ENCODE measurements around the gene DHTKD1. TPM values are rescaled to one million over a fixed set of nuclear protein-coding genes. Genes with fewer than 3 reads are reported as not detected.

The DHTKD1 gene
- 22.2 TPM for total RNA-seq
- long read RNA-seq, full-length matches to known transcripts, result 30 of 46 reads
- long read RNA-seq, partial matches to known transcripts, result 8 of 46 reads
- long read RNA-seq, other reads (novel, unspliced or antisense), result 8 of 46 reads

DNA sequence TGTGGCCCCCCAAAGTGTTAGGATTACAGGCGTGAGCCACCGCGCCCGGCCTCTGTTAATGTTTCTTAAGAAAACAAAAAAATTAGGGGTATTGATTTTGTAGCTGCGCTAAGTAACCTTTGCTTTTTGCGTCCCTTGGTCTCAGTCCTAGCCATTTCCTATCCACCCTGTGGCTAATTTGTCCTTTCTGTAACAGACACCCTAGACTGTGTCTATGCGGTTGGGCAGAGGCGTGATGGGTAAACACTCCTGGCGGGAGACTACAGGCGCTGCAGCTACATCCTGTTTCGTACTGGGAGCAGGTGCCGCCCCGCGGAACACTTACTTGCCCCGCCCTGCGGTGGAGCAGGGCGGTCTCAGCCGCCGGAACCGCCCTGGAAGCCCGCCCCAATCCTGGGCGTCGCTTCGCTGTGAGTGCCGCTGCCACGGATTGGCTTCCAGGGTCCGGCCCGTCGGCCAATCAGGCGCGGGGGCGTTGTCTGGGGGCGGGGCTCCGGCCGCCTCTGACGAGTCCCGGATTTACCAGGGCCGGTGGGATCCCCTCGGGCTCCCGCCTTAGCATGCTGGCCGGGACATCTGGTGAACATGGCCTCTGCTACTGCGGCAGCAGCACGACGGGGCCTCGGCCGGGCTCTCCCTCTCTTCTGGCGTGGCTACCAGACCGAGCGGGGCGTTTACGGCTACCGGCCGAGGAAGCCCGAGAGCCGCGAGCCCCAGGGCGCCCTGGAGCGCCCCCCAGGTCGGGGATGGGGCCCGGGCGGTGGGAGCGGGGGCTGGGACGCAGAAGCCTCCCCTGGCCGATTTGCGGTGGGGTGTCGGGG lies at the start of gene DHTKD1:
TSS of gene DHTKD1 (plus strand) at position 506 of the 821 bp plus-strand sequence. CDS start at position 586, 80 bp downstream.
- intact Hi-C loops (cut with micrococcal nuclease), result no loop called here
- peak; percentile 99 for DNase-seq
- peak; percentile 99 for ATAC-seq

GRCh38 chr10:12019283-12019971 lies 49.3 kb upstream of the DHTKD1 start:
- intact Hi-C loops (cut with micrococcal nuclease), result no loop called here
- DNase-seq (no peak), ATAC-seq (no peak)

DNA sequence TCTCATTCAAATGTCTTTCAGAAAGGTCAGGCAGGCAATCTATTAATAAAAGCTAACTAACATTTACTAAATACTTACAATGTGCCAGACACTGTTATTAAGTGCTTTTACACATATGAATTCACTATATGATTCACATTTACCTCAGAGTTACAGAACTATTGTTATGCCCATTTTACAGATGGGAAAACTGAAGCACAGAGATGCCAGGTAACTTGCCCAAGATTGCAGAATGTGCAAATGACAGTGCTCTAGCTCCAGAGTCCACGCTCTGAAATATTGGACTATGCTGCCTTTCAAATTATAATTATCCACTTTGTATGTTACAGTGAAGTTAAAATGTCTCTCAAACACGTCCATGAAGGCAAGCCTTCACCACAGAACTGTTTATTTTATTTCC lies 48.2 kb upstream of the DHTKD1 start:
- DNase-seq (no peak), ATAC-seq (no peak)
- intact Hi-C loops (cut with micrococcal nuclease), result no loop called here

DNA sequence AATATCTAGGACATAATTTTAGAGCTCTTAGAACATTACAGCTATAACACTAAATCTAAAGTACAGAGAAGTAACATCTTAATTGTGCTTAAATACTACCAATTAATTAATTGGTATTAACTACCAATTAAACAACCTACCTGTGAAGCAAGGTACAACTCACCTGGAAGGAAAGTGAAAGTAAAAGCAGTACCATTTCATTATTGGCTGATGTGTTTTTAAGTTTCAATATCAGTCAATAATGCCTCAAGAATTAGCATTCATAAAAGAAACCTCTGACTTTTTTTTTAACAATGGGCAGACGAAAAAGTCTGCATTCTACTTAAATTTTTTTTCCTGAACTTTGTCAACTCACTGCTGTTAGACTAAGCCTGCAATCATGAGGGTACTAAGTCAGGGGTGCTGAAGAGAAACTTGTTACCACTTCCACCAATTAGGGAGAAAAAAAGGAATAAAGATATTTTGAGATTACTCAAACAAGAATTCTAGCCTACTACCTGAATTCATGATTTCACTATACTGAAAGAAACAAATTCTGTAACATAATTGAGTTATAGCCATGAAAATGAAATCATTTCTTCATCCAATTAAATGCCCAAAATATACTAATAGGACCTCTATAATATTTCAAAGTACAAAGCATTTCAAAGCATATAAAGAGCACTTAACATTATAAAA lies 46.0 kb upstream of the DHTKD1 start:
- no peak for DNase-seq
- no peak for ATAC-seq
- intact Hi-C loops (cut with micrococcal nuclease), result no loop called here

- DNase-seq (no peak), ATAC-seq (no peak)
- intact Hi-C loops (cut with micrococcal nuclease), result no loop called here
Observed at GRCh38 chr10:12025591-12025990, 43.2 kb upstream of the DHTKD1 start.

DNA sequence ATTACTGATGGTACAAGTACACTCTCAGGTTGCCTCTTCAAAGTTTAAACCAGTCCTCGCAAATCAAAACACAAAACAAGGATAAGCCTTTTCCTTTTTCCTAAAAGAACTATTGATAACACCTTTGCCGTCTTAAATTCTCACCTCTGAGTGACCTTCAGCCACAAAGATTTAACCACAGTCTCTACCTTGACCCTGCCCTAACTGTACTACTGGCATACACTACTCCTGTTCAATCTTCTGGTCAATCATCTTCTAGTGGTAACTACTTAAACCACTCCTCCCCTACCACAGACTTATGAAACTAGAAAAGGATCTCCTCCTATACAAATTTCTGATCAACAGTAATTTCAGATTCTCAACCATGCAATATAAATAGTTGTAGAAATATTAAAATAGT lies 41.2 kb upstream of the DHTKD1 start:
- ATAC-seq (no peak), DNase-seq (no peak)
- intact Hi-C loops (cut with micrococcal nuclease), result no loop called here

DNA sequence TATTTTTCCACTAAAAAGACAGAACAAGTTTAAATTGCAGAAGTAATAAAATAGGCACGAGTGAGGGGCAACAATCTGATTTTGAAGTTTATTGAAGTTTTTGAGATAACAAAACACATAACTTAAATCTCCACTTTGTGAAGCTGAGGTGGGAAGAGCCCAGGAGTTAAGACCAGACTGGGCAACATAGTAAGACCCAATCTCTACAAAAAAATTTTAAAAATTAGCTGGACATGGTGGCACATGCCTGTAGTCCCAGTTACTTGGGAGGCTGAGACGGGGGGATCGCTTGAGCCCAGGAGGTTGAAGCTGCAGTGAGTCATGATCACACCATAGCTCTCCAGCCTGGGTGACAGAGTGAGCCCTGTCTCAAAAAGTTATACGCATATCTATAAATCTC lies 37.4 kb upstream of the DHTKD1 start:
- ATAC-seq, result no peak
- no peak for DNase-seq
- intact Hi-C loops (cut with micrococcal nuclease), result no loop called here

DNA sequence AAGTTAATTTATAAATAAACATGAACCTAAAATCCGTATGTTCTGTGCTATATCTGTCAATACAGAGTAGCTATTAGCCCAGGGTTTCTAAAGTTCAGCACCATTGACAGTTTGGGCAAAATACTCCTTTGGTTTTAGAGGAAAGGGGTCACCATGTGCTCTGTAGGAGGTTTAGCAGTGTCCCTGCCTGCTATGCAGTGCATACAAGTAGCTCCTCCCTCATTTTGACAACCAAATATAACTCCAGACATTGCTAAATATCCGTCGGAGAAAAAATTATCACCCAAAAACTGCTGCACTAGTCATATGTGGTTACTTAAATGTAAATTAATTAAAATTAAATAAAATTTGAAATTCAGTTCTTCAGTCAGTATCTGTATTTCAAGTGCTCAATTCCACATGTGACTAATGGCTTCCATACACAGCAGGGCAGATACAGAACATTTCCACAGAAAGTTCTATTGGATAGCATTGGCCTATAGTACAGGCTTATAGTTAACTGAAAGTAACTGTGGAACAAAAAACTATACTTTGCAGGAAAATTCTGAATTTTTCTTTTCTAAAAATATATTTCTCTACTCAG lies 32.6 kb upstream of the DHTKD1 start:
- no peak for ATAC-seq
- intact Hi-C loops (cut with micrococcal nuclease), result no loop called here
- no peak for DNase-seq

GRCh38 chr10:12041766-12042408 lies 26.9 kb upstream of the DHTKD1 start:
- DNase-seq, result no peak
- ATAC-seq, result no peak
- intact Hi-C loops (cut with micrococcal nuclease), result no loop called here

GRCh38 chr10:12042409-12042796 lies 26.4 kb upstream of the DHTKD1 start:
- DNase-seq (peak; percentile 63), ATAC-seq (peak; percentile 25)
- intact Hi-C loops (cut with micrococcal nuclease), result no loop called here

- ATAC-seq (peak; percentile 96), DNase-seq (peak; percentile 97)
- intact Hi-C loops (cut with micrococcal nuclease), result no loop called here
Observed at GRCh38 chr10:12042797-12043651, 25.7 kb upstream of the DHTKD1 start, which contains the start of gene UPF2. Gene UPF2 (minus strand): TSS chr10:12042809. CDS start chr10:12035423, 7,386 bp downstream.

DNA sequence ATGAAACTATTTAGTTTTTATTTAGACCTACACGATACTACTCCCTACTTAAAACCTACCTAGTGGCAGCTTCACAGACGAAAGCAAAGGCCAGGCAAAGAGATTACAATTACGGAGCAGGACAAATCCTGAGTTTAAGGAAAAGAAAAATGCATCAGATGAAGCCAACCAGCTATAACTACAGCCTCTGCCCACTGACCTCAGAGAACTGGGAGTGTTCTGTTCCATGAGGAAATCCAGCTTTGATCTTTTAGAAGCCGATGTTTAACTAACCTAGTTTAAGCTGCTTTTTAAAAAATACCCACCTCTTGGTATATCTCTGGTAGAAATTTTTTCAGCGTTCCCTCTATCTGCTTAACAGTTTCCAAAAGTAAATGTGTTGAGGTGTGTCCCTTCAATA lies 23.2 kb upstream of the DHTKD1 start:
- intact Hi-C loops (cut with micrococcal nuclease), result no loop called here
- DNase-seq, result no peak

GRCh38 chr10:12048547-12048946 lies 20.2 kb upstream of the DHTKD1 start:
- DNase-seq, result no peak
- ATAC-seq, result no peak
- intact Hi-C loops (cut with micrococcal nuclease), result no loop called here

More for the DNA sequence above, 23.2 kb upstream of the DHTKD1 start:
- no peak for ATAC-seq

DNA sequence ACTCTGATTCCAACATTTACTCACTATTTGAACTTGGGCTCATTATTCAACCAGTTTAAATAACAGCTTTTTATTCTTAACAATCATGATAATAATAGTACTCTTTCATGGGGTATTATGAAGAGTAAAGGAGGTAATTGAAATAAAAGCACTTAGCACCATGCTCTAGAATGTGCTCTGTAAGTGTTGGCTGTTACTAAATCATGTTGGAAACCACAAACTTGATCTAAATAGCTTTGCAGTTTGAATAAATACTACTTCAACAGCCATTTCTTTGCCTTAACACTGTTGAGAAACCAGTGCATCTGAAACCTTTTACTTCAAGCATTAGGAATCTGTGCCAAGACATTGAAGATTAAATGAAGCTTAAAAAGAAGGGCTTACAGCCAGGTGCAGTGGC lies 18.2 kb upstream of the DHTKD1 start:
- DNase-seq (no peak), ATAC-seq (no peak)
- intact Hi-C loops (cut with micrococcal nuclease), result no loop called here

- intact Hi-C loops (cut with micrococcal nuclease), result no loop called here
- ATAC-seq, result no peak
Observed at GRCh38 chr10:12051241-12051640, 17.5 kb upstream of the DHTKD1 start.

DNA sequence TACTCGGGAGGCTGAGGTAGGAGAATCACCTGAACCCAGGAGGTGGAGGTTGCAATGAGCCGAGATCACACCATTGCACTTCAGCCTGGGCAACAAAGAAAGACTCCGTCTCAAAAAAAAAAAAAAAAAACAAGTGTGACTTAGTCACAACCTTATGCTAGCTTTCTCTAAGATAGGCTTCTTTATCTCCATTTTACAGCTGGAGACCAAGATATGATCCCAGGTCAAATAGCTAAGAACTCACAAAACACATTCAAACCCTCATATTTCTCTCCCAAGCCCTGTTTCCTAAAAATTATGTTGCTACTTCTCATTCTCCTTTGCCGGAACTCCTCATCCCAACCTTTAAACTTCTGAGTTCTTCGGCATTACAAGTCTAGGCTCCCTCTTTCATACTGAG lies 13.0 kb upstream of the DHTKD1 start:
- intact Hi-C loops (cut with micrococcal nuclease), result no loop called here
- DNase-seq (no peak), ATAC-seq (no peak)

More at GRCh38 chr10:12051241-12051640, 17.5 kb upstream of the DHTKD1 start:
- no peak for DNase-seq

DNA sequence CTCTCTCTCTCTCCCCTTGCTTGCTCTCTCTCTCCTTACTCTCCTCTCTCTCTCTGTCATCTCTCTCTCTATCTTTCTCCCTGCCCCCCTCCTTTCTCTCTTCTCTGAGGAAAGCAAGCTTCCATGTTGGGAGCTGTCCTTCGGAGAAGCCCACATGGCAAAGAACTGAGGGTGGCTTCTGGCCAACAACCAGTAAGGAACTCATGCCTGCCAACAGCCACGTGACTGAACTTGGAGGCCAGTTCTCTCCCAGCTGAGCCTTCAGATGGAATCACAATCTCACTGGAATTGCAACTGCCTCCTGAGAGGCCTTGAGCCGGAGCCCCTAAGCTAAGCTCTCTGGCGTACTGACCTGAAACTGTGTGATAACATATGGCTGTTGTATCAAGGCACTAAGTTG lies 12.0 kb upstream of the DHTKD1 start:
- ATAC-seq (no peak), DNase-seq (no peak)
- intact Hi-C loops (cut with micrococcal nuclease), result no loop called here

DNA sequence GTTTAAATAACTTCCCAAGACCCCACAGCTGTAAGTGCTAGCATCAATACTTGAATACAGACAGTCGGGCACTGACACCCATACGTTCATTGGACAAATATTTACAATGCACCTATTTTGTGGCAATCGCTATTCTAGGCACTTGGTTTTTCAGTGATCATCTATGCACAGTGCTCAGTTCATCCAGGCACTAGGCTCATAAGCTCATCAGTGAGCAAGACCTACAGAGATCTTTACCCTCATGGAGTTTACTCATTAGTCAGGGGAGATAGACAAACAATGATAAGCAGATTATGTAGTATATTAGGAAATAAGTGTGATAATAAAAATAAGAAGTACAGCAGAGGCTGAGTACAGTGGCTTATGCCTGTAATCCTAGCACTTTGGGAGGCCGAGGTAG lies 7.6 kb upstream of the DHTKD1 start:
- intact Hi-C loops (cut with micrococcal nuclease), result no loop called here
- ATAC-seq (no peak), DNase-seq (no peak)

All from left ventricle myocardium superior (tissue), 1 donor.